Testis (tissue), 2 donors: ENCODE results near the gene MEGF11.

ENCODE experiments used
- CTCF ChIP-seq, 3 experiments: fragments of 450-650 bp in 2 of 3; fragments of 200-600 bp in 1 of 3; sonication (generic) in 1 of 3; IDR thresholded peaks; one replicate each; pipeline ENCODE4 v1.5.1; 2016 to 2019; ENCODE audit warnings: antibody characterized with exemption in 3 of 3, mild to moderate bottlenecking in 2 of 3, moderate library complexity in 1 of 3
- POLR2A ChIP-seq: fragments of 450-650 bp; IDR thresholded peaks from one replicate; pipeline ENCODE4 v1.6.1; 2017; ENCODE audit warnings: antibody characterized with exemption, mild to moderate bottlenecking, moderate library complexity

GRCh38 chr15:65909831-65910230 is 343.7 kb downstream of the MEGF11 start:
- TF ChIP-seq CTCF (IDR thresholded peaks at IDR 0.05) (no peak), POLR2A (no peak)
